Activated T-helper 17 cell treated with anti-CD3 and anti-CD28 coated beads, Interleukin-2, amount 50 U/mL, for 72 hours (primary cell): ENCODE data around the gene TMEM11. TPM values are rescaled to one million over a fixed set of nuclear protein-coding genes. Genes with fewer than 3 reads are reported as not detected.
"Not testable (repeated sequence)": the region's sequence is repeated elsewhere in the genome, so short reads cannot be mapped to it uniquely, and the experiment has no call there.

ENCODE experiments used
- ATAC-seq: fragments of 150-1000 bp; cut with Tn5 transposase; replicated peaks from 2 replicates; pipeline ENCODE4 v1.10.0; 2021; ENCODE audit warnings: mild to moderate bottlenecking, moderate library complexity
- H3K27ac Mint-ChIP-seq: one replicate; pipeline ENCODE4 v1.8.0; 2022; ENCODE audit warnings: mixed read lengths
- H3K27me3 Mint-ChIP-seq: one replicate; pipeline ENCODE4 v1.8.0; 2022; ENCODE audit warnings: mixed read lengths
- H3K36me3 Mint-ChIP-seq: one replicate; pipeline ENCODE4 v1.8.0; 2022; ENCODE audit warnings: low read depth, mild to moderate bottlenecking, mixed read lengths
- H3K4me1 Mint-ChIP-seq: one replicate; pipeline ENCODE4 v1.8.0; 2022; ENCODE audit warnings: mixed read lengths
- H3K4me3 Mint-ChIP-seq: one replicate; pipeline ENCODE4 v1.8.0; 2022; ENCODE audit warnings: mild to moderate bottlenecking, mixed read lengths
- H3K9me3 Mint-ChIP-seq: one replicate; pipeline ENCODE4 v1.8.0; 2022; ENCODE audit warnings: mixed read lengths
- total RNA-seq, 2 donors: library from RNA; stranded (reverse); gene quantifications; one replicate each; pipeline ENCODE4 v1.2.3, GENCODE V29; 2022

TMEM11 gene
- total RNA-seq, 2 donors from 2014 or later = 14.3 to 28.5 TPM

DNA sequence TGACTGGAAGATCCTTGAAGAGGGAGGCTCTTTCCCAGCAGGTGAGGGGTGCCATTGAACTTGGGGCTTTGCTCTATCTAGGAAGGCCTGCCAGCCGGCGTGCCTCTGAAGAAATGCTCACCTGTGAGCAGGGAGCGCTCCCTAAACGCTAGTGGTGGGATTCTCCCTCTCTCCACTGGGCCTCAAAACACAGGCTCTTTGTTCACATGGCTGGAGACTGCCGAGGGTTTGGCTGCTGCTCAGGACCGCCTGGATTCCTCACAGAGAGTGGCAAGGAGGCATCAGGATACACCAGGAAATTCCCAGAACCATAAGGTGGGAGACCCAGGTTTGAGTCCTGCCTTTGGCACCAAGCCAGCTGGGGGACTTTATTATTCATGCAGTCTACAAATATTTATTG is 17.6 kb upstream of the TMEM11 start:
- Mint-ChIP-seq H3K4me3 (no peak overlapping the region), H3K9me3 (peaks cover 8% of the 10 kb centered on the region), H3K4me1 (peaks cover 4% of the 10 kb centered on the region), H3K36me3 (no peaks in the 10 kb centered on the region), H3K27ac (no peak overlapping the region), H3K27me3 (no peaks in the 10 kb centered on the region)
- no peak for ATAC-seq

DNA sequence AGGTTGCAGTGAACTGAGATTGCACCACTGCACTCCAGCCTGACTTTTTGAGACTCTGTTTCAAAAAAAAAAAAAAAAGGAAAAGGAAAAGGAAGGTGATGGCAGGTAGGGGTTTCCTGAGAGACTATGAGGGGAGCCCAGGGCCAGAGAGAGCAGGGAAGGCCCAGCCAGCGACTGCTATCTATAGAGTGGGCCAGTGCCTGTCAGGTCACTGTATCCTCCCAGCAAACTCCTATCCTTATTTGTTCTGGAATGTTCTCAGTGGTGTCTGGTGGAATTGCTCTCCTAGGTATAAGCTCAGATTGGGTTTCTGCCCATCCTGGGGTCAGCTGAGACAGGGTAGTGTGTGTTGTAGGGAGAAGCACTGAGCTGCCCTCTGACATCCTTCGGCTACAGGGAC is 14.9 kb upstream of the TMEM11 start:
- H3K9me3 Mint-ChIP-seq = peaks cover 8% of the 10 kb centered on the region
- H3K27me3 Mint-ChIP-seq = no peaks in the 10 kb centered on the region
- H3K4me3 Mint-ChIP-seq = no peak overlapping the region
- no peaks in the 10 kb centered on the region for H3K4me1 Mint-ChIP-seq
- no peak for ATAC-seq
- H3K27ac Mint-ChIP-seq = no peak overlapping the region
- no peaks in the 10 kb centered on the region for H3K36me3 Mint-ChIP-seq

DNA sequence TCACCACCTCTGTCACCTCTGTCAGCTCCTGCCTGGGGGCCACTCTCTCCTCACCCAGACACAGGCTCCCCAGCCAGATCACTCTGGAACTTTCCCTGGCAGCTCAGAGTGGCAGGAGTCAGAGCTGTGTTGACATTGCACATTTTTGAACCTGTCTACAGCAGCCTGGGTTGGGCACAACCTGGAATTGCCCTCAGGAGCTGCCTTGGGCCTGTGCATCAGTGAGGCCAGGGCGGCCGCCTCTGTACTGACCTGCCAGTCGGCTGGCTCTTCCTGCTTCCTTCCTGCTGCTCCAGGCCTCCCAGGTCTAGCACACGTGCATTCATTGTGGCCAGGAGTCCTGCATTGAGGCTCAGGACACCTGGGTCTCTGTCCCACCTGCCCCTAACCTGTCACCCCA is 14.2 kb upstream of the TMEM11 start:
- ATAC-seq = no peak
- no peak overlapping the region for H3K4me3 Mint-ChIP-seq

DNA sequence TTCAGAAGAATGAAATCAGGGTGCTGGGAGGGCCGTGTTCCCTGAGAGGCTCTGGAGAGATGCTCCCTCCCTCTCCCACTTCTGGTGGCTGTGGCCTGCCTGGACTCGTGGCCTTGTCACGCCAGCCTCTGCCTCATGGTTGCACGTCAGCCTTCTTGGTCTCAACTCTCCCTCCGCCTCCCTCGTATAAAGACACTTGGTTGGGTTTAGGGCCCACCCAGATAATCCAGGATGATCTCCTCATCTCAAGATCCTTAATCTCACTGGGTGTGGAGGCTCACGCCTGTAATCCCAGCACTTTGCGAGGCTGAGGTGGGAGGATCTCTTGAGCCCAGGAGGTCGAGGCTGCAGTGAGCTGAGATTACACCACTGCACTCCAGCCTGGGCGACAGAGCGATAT is 13.3 kb upstream of the TMEM11 start:
- H3K27me3 Mint-ChIP-seq, ATAC-seq, H3K9me3 Mint-ChIP-seq, H3K27ac Mint-ChIP-seq, H3K36me3 Mint-ChIP-seq, H3K4me3 Mint-ChIP-seq, H3K4me1 Mint-ChIP-seq: not testable (repeated sequence)

More for the DNA sequence above, 14.2 kb upstream of the TMEM11 start:
- Mint-ChIP-seq H3K36me3 (no peaks in the 10 kb centered on the region), H3K4me1 (no peaks in the 10 kb centered on the region), H3K27me3 (no peaks in the 10 kb centered on the region), H3K9me3 (peaks cover 8% of the 10 kb centered on the region), H3K27ac (no peak overlapping the region)

DNA sequence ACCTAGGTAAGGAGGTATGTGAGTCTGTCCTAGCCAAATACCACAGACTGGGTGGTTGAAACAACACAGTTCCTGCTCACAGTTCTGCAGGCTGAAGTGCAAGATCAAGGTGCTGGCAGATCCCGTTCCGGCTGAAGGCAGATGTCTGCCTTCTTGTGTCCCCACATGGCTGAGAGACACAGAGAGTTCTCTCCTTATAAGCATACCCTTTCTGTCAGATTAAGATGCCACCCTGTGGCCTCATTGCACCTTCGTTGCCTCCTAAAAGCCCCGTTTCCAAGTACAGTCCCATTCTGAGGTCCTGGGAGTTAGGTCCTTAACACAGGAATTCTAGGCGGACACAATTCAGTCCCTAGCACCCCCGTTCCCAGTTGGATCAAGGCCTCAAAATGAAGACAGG is 9.1 kb upstream of the TMEM11 start:
- Mint-ChIP-seq H3K36me3 (peaks cover 15% of the 10 kb centered on the region), H3K4me1 (no peaks in the 10 kb centered on the region), H3K27ac (no peak overlapping the region), H3K4me3 (no peak overlapping the region), H3K27me3 (no peaks in the 10 kb centered on the region), H3K9me3 (no peaks in the 10 kb centered on the region)
- no peak for ATAC-seq

DNA sequence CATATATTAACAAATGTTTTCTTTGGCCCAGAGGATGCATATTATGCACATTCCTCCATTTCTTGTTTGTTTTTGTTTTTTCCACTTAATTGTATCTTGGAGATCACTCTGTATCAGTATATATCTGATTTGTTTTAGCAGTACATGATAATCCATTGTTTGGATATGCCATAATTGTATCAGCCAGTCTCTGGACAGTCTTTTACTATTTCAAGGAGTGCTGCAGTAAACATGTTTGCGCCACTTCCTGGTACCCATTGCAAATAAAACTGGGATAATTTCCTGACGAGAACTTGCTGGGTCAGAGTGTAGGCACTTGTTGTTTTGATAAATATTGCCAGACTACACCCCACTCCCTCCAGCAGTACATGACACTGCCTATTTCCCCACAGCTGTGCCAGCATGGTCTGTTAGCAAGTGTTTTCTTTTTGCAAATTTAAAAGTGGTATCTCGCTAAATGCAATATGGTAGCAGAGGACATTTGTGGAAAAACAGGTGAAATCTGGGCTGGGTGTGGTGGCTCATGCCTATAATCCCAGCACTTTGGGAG is 4.9 kb upstream of the TMEM11 start:
- Mint-ChIP-seq H3K27me3 (no peaks in the 10 kb centered on the region), H3K4me1 (peaks cover 4% of the 10 kb centered on the region), H3K4me3 (no peak overlapping the region), H3K27ac (no peak overlapping the region), H3K9me3 (no peaks in the 10 kb centered on the region), H3K36me3 (peaks cover 22% of the 10 kb centered on the region)
- no peak for ATAC-seq

DNA sequence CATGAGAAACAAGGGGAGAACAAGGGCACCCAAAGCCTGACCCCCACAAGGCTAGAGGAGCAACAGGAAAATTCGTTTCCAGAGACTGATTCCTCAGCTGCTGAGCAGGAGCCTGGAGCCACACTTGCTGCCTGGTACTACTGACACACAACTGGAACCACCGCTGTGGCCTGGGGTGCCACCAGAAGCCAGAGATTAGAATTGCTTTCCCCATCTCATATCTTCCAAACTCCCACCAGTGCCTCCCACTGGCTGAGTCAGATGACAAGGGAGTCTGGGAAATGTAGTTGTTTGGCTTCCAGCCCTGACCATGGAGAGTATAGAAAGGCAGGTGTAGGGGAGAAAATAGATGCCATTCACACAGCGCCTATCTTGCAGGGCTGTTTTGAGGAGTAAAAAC is 4.1 kb upstream of the TMEM11 start:
- H3K9me3 Mint-ChIP-seq = no peaks in the 10 kb centered on the region
- H3K27me3 Mint-ChIP-seq = no peaks in the 10 kb centered on the region
- no peak overlapping the region for H3K4me3 Mint-ChIP-seq
- no peak for ATAC-seq
- peaks cover 22% of the 10 kb centered on the region for H3K36me3 Mint-ChIP-seq
- H3K27ac Mint-ChIP-seq = no peak overlapping the region
- peaks cover 4% of the 10 kb centered on the region for H3K4me1 Mint-ChIP-seq

DNA sequence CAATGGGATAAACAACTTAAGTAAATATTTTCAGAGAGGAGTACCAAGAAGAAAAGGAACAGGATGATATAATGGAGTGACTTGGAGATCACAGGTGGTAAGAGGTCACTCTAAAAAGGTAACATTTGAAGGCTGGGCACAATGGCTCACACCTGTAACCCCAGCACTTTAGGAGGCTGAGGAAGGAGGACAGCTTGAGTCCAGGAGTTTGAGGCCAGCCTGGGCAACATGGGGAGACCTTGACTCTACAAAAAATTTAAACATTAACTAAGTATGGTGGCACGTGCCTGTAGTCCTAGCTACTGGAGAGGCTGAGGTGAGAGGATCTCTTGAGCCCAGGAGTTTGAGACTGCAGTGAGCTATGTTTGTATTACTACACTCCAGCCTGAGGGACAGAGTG is 3.4 kb upstream of the TMEM11 start:
- peaks cover 28% of the 10 kb centered on the region for H3K36me3 Mint-ChIP-seq

DNA sequence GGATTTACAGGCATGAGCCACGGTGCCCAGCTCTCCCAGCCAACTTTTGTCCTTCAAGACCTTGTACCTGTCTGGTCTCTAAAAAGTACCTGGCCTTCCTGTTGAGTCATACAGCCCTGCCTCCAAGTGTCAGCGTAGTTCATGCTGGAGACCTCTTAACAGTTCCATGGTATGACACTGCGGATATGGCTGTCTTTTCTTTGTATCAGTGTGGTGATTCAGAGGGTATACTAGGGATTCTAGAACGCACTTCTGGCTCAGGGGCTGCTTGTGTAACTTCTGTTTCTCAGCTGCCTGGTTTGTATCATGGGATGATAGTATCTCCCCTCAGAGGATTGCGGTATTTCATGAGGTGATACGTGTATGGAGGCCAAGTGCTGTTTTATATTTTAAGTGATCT is 2.0 kb upstream of the TMEM11 start:
- Mint-ChIP-seq H3K27ac (peak overlapping the region; percentile 92), H3K4me1 (peaks cover 14% of the 10 kb centered on the region), H3K36me3 (peaks cover 14% of the 10 kb centered on the region), H3K4me3 (peak overlapping the region; percentile 87), H3K27me3 (no peaks in the 10 kb centered on the region), H3K9me3 (no peaks in the 10 kb centered on the region)
- ATAC-seq = no peak

More for the DNA sequence above, 3.4 kb upstream of the TMEM11 start:
- Mint-ChIP-seq H3K4me1 (peaks cover 8% of the 10 kb centered on the region), H3K9me3 (no peaks in the 10 kb centered on the region), H3K27me3 (no peaks in the 10 kb centered on the region), H3K4me3 (no peak overlapping the region), H3K27ac (no peak overlapping the region)
- no peak for ATAC-seq

DNA sequence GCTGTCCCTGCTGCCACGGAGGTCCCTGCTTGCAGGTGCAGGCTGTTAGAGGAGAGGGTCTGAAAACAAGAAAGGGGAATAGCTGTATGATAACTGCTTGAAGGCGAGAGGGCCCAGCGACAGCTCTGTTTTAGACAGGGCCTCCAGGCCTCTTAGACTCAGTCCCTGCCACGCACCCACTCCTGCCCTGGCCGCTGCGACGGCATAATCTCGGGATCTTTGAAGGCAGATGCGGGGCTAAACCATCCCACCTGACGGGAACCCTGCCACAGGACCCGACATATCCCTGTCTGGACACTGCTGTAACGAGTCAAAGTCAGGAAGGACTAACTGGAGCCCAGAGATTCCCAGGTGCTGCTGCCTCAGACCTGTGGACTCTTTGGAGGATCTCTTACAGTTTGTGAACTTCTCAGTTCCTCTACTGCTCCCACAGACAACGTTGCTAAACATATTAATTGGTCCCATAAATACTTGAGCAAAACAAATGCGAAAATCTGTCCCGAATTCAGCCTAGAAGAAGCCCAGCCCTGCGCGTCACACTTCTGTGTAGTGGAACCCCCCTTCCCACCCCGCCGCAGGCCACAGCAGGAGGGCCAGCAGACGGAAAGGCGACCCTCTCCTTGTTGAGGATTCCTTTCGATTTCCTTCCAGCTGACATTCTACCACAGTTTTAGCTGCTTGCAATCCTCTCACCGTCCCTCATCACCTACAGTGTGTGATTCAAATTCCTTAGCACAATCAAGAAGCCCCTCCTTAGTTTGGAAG is 998 bp upstream of the TMEM11 start:
- Mint-ChIP-seq H3K4me3 (peak overlapping the region; percentile 87), H3K27me3 (no peaks in the 10 kb centered on the region), H3K27ac (peak overlapping the region; percentile 92), H3K4me1 (peaks cover 14% of the 10 kb centered on the region), H3K36me3 (peaks cover 22% of the 10 kb centered on the region), H3K9me3 (no peaks in the 10 kb centered on the region)
- peak; percentile 1 for ATAC-seq

DNA sequence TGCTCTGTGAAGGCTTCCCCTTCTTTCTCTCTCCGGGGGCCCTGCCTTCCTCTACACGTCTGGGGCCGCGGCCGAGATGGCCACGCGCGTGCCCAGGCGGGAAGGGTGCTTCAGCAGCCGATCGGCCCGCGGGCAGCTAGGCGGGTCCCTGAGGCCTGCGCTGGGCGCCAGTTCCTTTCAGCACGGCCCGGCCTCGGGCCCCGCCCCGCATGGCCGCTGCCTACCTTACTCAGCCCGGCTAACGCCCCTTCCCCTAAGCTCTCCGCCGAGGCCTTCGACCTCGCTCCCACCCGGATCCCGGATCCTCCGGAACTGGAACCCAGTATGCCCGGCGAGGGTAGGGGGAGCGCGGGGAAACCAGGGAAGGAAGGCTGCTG is 335 bp downstream of the TMEM11 start:
- Mint-ChIP-seq H3K27me3 (no peaks in the 10 kb centered on the region), H3K9me3 (no peaks in the 10 kb centered on the region), H3K4me3 (peak overlapping the region; percentile 87), H3K4me1 (peaks cover 14% of the 10 kb centered on the region), H3K36me3 (peaks cover 33% of the 10 kb centered on the region), H3K27ac (peak overlapping the region; percentile 92)
- peak; percentile 18 for ATAC-seq

DNA sequence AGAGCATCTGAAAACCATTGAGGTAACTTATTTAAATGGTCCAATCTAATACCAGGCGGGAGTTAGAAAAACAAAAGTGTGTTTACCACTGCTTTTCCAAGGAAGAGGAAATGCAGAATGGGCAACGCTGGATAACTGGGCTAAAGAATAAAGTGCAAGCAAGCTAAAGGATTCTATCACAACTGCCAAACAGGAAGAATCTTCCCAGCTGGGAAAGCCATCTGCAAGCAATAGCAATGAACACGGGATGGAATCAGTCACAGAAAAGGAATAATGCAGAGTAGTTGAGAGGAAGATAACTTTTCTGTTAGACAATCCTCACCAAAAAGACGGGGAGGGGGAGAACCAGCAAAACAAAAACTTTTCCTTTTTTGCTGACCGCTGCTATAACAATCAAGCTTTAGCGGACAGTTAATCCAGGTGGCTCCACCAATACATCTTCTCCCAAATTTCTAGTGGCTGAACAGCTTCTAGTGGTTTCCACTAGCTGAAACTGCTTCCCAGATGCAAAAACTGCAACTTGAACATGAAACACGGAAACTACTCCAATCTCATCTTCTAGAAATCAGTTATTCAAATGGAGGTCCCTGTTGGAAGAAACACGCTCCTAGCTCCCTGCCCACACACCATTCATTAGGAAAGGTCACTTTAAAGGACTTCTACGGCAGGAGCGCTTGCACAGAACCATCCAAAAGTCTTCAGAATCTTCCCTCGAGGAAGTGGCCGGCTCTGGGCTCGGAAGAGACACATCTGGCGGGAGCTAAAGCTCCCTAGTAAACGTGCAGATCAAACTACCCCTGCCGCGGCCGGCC is 929 bp downstream of the TMEM11 start:
- H3K36me3 Mint-ChIP-seq = peaks cover 33% of the 10 kb centered on the region
- peak overlapping the region; percentile 87 for H3K4me3 Mint-ChIP-seq
- H3K4me1 Mint-ChIP-seq = peaks cover 14% of the 10 kb centered on the region
- no peaks in the 10 kb centered on the region for H3K27me3 Mint-ChIP-seq
- H3K27ac Mint-ChIP-seq = peak overlapping the region; percentile 92
- ATAC-seq = no peak
- H3K9me3 Mint-ChIP-seq = no peaks in the 10 kb centered on the region

DNA sequence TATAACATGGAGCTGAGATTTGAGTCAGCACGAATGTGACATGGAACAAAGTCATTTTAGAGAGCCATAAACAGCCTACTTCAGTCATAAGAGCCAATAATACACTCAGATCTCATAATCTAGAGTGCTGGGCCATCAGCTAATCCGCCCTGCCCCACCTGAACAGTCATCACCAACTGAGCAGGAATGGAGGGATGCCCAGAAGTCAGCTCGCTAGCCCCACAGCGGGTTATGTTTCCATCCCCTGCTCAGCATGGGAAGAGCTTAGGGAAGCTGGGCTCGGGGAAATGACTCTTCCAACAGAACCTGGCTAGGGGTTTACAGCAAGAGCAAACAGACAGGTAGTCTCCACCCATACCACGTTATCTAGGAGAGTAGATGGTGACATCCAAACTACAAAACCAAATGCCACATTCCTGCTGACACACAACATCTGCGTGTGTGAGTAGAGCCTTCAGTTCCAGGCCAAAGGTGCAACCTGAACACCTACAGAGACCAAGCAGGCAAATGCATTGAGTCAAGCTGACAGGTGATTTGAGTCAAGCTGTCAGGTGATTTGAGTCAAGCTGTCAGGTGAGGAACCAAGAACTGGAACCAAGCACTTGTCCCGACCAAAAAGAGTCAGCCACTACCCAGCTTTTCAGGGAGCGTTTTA is 2.0 kb downstream of the TMEM11 start:
- Mint-ChIP-seq H3K9me3 (no peaks in the 10 kb centered on the region), H3K27me3 (no peaks in the 10 kb centered on the region), H3K4me3 (peak overlapping the region; percentile 87), H3K36me3 (peaks cover 28% of the 10 kb centered on the region), H3K27ac (peak overlapping the region; percentile 25), H3K4me1 (peaks cover 14% of the 10 kb centered on the region)
- no peak for ATAC-seq

DNA sequence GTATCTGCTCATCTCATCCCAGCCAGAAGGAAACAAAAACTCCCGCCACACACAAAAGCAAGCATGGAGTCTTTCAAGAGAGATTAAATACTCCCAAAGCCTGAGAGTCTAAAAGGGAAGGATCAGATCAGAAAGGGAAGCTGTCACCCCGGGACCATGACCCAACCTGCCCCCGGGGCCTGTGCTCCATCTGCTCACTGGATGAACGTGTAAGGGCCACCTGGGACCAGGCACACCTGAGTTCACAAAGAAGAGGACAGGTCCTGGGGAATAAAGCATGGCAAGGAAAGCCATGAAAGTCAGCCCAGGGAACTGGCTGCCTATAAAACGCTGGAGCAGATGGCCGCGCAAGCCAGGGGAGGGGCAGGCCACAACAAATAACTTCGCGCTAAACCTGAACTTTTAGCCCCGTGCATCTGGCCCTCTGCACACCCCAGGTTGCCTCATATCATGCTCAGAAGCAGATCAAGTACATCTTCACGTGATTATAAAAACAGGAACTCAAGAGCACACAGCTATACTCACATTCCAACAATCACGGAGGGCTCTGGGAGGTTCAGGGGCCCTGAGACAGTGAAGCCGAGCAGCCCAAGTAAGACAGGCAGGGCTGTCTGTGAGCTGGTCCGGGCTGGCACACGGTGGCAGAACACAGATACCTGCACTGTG is 3.4 kb downstream of the TMEM11 start:
- Mint-ChIP-seq H3K4me1 (peaks cover 14% of the 10 kb centered on the region), H3K9me3 (no peaks in the 10 kb centered on the region)

More for the DNA sequence above, 3.4 kb downstream of the TMEM11 start:
- peak overlapping the region; percentile 17 for H3K27ac Mint-ChIP-seq
- H3K4me3 Mint-ChIP-seq = no peak overlapping the region
- no peak for ATAC-seq
- peaks cover 32% of the 10 kb centered on the region for H3K36me3 Mint-ChIP-seq
- no peaks in the 10 kb centered on the region for H3K27me3 Mint-ChIP-seq
